ENCODE measurements around the gene RPA3.
A peak's percentile ranks its signal among the peaks of the same experiment; 100 is the strongest.

Gene RPA3

GRCh38 chr7:7764520-7765396, 46.4 kb upstream of the RPA3 start:
- H3K79me2 ChIP-seq (ENCODE audit: insufficient read depth, low read length): no peaks in the 10 kb centered on the region
- no peaks in the 10 kb centered on the region for H3K36me3 ChIP-seq (ENCODE audit: insufficient read depth, low read length)
- no peak overlapping the region for H2AFZ ChIP-seq (ENCODE audit: low read depth, low read length)
- no peak for DNase-seq
- no peak overlapping the region for H3K4me3 ChIP-seq (ENCODE audit: low read depth in 1 of 2, low read length in 2 of 2)
- no peak for TF ChIP-seq EZH2 (IDR thresholded peaks at IDR 0.05; ENCODE audit: borderline replicate concordance, low read depth, low read length, severe bottlenecking)
- TF ChIP-seq CTCF (IDR thresholded peaks at IDR 0.05; ENCODE audit: borderline replicate concordance, extremely low read depth, low read length, poor library complexity, severe bottlenecking): peak; percentile 43
- H3K9me3 ChIP-seq (ENCODE audit: insufficient read depth, low read length, severe bottlenecking): no peaks in the 10 kb centered on the region
- H3K4me2 ChIP-seq (ENCODE audit: insufficient read depth, low read length): no peak overlapping the region
- H3K9ac ChIP-seq (ENCODE audit: low read depth, low read length): no peak overlapping the region
- 0 out of 2 replicates have a peak overlapping the region, but pooled peaks have one; percentile 3 for H3K27ac ChIP-seq (ENCODE audit: low read length)
- H3K4me1 ChIP-seq (ENCODE audit: insufficient read depth, low read length): peaks cover 36% of the 10 kb centered on the region
- no peaks in the 10 kb centered on the region for H4K20me1 ChIP-seq (ENCODE audit: insufficient read depth, low read length)
- H3K27me3 ChIP-seq (ENCODE audit: insufficient read depth, low read length, poor library complexity): no peaks in the 10 kb centered on the region
- peak; percentile 42; the same call in 2 of the 3 replicates for ATAC-seq (ENCODE audit: insufficient read depth, low read depth)

GRCh38 chr7:7761974-7762779, 43.8 kb upstream of the RPA3 start:
- H3K79me2 ChIP-seq (ENCODE audit: insufficient read depth, low read length): no peaks in the 10 kb centered on the region
- H3K27ac ChIP-seq (ENCODE audit: low read length): peak overlapping the region; percentile 75
- TF ChIP-seq CTCF (IDR thresholded peaks at IDR 0.05; ENCODE audit: borderline replicate concordance, extremely low read depth, low read length, poor library complexity, severe bottlenecking) (no peak), EZH2 (IDR thresholded peaks at IDR 0.05; ENCODE audit: borderline replicate concordance, low read depth, low read length, severe bottlenecking) (no peak)
- peak overlapping the region; percentile 3 to 52; a peak in 3 of 4 replicates for H3K4me3 ChIP-seq (ENCODE audit: low read depth in 1 of 2, low read length in 2 of 2)
- H3K36me3 ChIP-seq (ENCODE audit: insufficient read depth, low read length): no peaks in the 10 kb centered on the region
- ATAC-seq (ENCODE audit: insufficient read depth, low read depth) (peak; percentile 87), DNase-seq (peak; percentile 36)
- no peaks in the 10 kb centered on the region for H3K27me3 ChIP-seq (ENCODE audit: insufficient read depth, low read length, poor library complexity)
- peak overlapping the region; percentile 46 for H3K9ac ChIP-seq (ENCODE audit: low read depth, low read length)
- H3K9me3 ChIP-seq (ENCODE audit: insufficient read depth, low read length, severe bottlenecking): no peaks in the 10 kb centered on the region
- H3K4me2 ChIP-seq (ENCODE audit: insufficient read depth, low read length): peak overlapping the region; percentile 61
- peaks cover 36% of the 10 kb centered on the region for H3K4me1 ChIP-seq (ENCODE audit: insufficient read depth, low read length)
- H4K20me1 ChIP-seq (ENCODE audit: insufficient read depth, low read length): no peaks in the 10 kb centered on the region
- peak overlapping the region; percentile 62 for H2AFZ ChIP-seq (ENCODE audit: low read depth, low read length)

- TF ChIP-seq EZH2 (IDR thresholded peaks at IDR 0.05; ENCODE audit: borderline replicate concordance, low read depth, low read length, severe bottlenecking) (no peak), CTCF (IDR thresholded peaks at IDR 0.05; ENCODE audit: borderline replicate concordance, extremely low read depth, low read length, poor library complexity, severe bottlenecking) (peak; percentile 73)
- Histone ChIP-seq H3K27ac (ENCODE audit: low read length) (peak overlapping the region; percentile 75), H3K36me3 (ENCODE audit: insufficient read depth, low read length) (no peaks in the 10 kb centered on the region), H4K20me1 (ENCODE audit: insufficient read depth, low read length) (no peaks in the 10 kb centered on the region), H3K4me2 (ENCODE audit: insufficient read depth, low read length) (peak overlapping the region; percentile 61), H3K4me1 (ENCODE audit: insufficient read depth, low read length) (peaks cover 36% of the 10 kb centered on the region), H3K27me3 (ENCODE audit: insufficient read depth, low read length, poor library complexity) (no peaks in the 10 kb centered on the region), H3K4me3 (ENCODE audit: low read depth in 1 of 2, low read length in 2 of 2) (peak overlapping the region in 1 of 2 experiments; percentile 52; a peak in 2 of 4 replicates), H3K79me2 (ENCODE audit: insufficient read depth, low read length) (no peaks in the 10 kb centered on the region), H2AFZ (ENCODE audit: low read depth, low read length) (peak overlapping the region; percentile 62), H3K9ac (ENCODE audit: low read depth, low read length) (peak overlapping the region; percentile 46), H3K9me3 (ENCODE audit: insufficient read depth, low read length, severe bottlenecking) (no peaks in the 10 kb centered on the region)
- peak; percentile 16 for DNase-seq
- peak; percentile 57 for ATAC-seq (ENCODE audit: insufficient read depth, low read depth)
Observed at GRCh38 chr7:7761340-7761973, 43.0 kb upstream of the RPA3 start.
